GM21576 (cell line): ENCODE data around the gene PPFIA1.

Source experiments
- ATAC-seq: cut with Tn5 transposase; IDR thresholded peaks from one replicate; pipeline ENCODE4 v1.9.1; 2021; ENCODE audit warnings: mild to moderate bottlenecking, moderate library complexity; ENCODE audit not compliant: unreplicated experiment

The PPFIA1 gene

DNA sequence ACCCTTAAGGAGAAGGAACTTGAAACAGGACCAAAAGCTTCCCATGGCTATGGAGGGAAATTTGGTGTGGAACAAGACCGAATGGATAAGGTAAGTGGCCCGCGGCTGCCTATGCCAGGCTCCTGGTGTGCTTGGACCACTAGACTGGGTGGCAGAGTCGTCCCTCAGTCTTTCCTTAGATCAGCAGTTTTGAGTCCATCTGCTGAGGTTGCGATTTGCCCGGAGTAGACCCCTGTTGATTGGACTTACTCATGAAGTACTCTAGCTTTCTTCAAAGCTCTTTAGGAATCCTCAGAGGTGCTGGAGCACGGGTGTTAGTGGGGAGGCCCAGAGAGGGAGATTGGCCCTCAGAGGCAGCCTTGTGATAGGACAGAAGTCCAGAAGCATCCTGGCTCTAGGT is 139.4 kb downstream of the PPFIA1 start:
- no peak for ATAC-seq

DNA sequence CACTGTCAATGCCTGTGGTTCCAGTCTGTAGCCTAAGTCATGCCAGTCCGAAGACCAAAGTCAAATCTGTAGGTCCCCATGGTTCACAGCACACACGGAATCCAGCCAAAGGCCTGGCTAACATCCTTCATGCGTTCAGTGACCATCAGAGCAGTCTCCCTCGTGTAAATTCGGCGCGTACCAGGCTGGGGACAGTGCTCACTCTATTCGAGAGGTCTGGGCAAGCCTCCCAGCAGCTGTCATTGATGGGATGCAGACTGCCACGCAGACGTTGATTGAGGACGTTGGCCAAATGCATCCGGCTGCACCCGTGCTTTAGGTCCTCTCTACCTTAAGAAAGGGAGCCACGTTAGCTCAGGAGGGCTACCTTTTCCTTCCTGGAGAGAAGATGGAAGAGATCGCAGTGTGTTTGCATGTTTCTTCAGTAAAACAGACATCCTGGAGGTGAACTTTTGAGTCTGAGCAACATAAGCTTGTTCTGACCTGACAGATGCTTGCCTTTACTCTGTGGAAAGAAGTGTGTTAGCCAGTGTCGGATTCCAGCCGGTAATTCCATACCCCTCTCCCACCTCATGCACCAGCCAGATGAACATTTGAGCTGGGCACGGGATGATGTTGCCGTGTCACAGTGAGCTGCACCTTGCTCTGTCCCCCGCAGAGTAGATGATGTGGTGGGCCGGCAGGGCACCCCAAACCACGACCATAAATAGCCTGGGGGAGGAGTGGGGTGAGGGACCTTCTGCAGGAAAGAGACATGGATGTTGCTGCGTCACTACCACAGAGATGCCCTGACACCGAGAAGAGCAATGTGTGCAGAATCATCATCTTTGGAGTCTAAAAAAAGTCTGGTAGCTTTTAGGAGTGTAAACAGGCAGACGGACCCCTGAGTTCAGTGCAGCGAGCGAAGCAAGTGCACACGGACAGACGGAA is 140.1 kb downstream of the PPFIA1 start:
- ATAC-seq: no peak

DNA sequence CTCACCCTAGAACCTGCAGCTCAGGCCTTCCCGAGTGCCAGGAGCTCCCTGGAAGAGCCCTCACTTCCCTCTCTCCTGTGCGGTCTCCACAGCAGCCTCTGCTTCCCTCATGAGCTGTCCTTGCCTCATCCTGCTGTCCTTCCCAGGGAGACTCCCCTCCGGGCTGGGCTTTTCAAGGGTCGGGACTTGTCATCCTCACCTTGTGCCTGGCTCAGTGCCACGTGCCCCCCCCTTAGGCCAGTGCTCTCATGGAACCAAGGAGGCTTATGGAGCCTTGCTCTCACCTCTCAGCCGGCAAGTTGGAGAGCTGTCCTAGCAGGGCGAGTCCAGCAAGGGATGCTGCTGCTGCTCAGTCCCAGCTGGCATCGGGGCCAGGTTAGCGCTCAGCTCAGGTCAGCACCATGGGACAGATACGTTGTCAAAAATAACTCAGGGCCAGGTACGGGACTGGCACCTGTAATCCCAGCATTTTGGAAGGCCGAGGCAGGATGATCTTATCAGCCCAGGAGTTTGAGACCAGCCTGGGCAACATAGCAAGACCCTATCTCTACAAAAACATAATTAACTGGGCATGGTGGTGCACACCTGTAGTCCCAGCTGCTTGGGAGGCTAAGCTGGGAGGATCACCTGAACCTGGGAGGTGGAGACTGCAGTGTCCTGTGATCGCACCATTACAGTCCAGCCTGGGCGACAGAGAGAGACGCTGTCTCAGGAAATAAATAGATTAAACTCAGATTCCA is 141.4 kb downstream of the PPFIA1 start:
- no peak for ATAC-seq

DNA sequence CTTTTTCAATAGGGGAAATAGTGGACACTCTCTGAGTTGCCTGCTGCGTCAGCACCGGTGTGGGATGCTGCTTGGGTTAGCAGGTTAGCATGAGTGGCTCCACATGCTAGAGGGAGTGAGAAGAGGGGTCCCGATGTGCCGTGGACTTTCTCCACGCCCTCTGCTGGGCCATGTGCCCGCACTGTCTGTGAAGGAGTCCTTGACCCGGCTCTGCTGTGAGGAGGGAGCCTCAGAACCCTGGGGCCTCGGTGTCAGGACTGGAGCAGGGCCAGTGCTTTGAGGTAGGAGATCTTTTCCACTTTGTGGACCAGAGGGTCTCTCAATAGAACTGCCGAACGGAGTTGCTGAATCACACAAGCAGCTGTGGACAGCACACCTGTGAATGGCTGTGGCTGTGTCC is 142.7 kb downstream of the PPFIA1 start:
- ATAC-seq: no peak

DNA sequence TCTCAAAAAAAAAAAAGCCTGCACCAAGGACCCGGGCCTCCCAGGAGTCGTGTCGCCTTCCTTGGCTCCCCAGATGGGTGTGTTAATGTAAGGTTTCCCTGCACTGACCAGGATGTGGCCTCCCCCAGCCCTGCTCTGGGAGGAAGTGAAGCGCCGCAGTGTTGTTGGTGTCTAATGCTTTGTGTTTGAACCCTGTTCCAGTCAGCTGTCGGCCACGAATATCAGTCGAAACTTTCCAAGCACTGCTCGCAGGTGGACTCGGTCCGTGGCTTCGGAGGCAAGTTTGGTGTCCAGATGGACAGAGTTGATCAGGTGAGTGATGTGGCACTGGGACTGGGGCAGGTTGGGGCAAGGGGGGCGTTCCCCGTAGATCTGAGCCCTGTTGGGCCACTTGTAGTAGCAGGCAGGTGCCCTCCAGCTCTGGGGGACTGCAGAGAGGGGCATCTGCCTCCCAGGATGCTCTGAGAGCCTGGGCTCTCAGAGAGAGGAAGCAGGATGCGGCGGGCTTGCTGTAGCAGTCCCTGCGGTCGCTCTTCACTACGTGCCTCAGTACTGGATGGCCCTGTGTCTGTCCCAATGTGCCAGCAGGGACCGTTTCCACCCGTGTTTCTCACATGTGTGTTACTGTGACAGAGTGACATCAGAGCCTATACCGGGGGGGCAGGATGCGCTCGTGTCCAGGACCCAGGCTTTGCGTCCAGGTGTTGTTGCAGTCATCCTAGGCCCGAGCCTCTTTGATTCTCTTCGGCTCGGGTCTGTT is 144.0 kb downstream of the PPFIA1 start:
- ATAC-seq: no peak

DNA sequence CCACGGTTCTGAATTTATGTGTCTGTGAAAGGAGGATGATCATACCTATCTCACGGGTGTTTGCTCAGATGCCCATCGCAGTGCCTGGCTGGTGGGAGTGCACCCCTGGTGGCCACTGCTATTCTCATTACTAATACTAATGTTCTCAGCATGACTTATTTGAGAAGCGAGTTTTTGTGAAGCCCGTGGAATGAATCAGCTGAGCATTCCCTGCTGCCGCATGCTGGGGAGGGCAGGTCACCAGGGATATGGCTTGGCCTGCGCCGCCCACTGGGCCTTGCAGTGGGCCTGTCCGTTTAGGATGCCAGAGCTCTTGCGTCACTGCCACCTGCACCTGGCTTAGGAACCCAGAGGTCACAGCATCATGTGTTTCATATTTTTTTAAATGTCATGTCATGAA is 144.7 kb downstream of the PPFIA1 start:
- ATAC-seq: no peak

DNA sequence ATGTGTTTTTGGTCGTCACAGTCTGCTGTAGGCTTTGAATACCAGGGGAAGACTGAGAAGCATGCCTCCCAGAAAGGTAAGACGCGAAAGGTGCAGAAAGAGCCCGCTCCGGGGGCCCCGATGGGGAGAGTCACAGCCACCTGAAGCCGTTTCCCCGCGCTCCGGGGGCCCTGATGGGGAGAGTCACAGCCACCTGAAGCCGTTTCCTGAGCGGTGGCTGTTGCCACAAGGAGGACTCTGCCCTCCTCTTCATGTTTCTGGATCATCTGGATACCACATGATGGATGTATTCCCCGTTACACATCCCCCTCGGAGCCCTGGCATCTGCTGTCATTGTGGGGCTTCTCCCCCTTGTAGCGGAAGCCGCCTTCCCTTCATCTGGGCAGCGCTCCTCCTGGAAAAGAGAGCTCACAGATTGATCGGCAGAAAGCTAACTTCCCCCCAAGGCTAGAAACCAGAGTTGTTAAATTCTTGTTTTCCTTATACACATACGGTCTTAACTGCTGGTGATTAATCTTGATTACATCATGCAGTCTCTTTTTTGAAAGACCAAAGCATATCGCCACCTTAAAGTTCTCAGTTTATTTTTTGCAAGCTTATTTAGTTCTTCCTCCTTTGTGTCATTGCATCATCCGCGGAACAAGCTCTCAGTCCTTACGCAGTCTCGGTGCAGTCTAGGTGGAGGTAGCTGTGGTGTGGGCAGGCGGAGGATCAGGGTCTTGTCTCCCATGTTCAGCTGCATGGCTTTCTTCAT is 145.3 kb downstream of the PPFIA1 start:
- no peak for ATAC-seq

DNA sequence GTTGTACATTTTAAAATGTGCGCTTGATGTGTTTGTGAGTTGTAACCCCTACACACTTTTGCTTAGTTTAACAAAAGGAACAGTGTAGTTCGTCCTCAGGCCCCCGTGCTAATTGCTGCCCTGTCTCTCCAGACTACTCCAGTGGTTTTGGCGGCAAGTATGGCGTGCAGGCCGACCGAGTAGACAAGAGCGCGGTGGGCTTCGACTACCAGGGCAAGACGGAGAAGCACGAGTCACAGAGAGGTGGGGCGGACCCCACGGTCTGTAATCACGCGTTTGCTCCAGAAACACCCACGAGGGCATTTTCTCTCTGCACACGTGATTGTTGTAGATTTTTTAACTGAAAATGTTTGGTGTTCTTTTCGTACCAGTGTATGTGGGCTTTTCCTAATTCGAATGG is 146.4 kb downstream of the PPFIA1 start:
- ATAC-seq: no peak

DNA sequence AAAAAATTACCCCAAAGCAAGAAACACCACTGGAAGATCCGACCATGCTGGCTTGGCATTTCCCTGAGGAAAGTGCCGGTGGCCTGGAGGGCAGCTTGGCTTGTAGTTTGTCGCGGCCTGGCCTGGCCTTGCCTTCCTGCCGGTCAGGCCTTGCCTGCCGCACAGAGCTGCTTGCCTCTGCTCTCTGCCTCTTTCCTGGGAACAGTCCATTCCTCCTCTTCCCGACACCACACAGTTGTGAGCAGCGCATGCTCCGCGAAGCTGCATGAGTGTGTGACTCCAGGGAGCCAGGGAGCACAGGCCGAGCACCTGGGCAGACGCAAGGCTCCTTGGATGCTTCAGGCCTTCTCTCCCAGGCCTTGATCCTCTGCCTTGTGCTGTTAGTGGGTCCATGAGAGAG is 147.6 kb downstream of the PPFIA1 start:
- no peak for ATAC-seq

DNA sequence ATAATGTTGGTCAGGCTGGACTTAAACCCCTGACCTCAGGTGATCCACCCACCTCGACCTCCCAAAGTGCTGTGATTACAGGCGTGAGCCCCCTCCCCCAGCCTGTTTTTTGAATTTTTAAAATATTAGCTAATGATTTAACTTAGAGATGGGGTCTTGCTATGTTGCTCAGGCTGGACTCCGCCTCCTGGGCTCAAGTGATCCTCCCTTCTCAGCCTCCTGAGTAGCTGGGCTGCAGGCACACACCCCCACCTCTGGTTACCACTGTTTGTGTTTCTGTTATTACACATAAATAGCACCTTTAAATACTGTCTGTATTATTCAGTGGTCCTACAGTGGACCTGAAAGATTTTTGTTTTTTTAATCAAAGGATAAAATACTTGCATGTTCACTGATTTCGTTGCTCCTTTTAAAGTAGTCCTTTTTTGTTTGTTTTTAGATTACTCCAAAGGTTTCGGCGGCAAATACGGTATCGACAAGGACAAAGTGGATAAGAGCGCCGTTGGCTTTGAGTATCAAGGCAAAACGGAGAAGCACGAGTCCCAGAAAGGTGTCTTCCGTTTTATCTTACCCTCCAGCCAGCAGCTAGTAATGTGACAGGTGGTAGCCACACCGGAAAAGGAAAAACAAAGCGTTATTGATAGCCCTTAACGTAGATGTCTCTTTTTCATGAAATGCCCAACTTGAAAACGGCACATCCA is 149.0 kb downstream of the PPFIA1 start:
- no peak for ATAC-seq

DNA sequence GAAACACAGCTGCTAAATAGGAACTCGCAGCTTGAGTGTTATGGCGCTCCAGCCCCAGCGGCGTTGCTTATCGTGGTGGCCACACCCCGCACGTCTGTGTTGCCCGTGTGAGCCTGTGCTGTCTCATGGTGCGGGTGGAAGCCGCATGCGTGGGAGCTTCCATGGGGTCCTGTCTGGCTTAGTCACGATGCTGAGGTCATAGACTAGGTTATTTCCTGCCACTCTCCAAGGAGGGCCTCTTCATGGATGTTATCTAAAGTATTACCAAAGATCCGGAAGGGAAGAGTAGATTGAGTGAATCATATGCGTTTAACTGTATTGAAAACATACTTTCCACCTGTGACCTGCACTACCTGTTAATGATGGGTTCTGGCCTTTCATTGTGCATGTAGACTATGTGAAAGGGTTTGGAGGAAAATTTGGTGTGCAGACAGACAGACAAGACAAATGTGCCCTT is 149.5 kb downstream of the PPFIA1 start:
- no peak for ATAC-seq

DNA sequence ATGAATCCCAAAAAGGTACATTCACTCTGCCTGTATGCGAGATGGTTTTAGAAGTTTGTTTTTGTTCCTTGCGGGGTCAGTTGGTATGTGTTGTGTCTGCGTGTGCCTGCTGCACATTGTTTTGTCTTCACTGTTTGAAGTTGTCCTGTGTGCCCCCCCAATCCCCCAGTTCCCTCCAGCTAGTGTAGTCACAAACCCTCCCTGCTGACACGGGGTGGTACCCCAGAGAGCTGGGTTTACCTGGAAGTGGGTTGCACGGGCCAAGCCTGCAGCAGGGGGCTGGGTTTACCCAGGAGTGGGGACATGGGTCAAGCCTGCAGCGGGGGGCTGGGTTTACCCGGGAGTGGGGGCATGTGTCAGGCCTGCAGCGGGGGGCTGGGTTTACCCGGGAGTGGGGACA is 150.0 kb downstream of the PPFIA1 start:
- no peak for ATAC-seq

DNA sequence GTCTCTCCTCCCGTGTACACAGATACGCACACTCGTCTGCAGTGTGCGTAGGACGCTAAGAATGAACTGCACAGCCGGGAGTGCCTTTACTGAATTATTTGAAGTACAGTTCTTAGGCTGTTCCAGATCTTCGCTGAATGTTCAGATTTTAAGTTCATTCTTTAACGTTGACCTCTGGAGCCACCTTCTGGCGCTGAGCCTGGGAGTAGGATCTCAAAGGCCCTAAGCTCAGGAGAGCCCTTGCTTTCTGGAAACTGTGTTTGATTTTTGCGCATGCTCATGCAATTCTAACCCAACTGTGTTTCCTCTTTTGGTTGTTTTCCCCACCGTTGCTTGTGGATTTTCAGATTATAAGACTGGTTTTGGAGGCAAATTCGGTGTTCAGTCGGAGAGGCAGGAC is 150.6 kb downstream of the PPFIA1 start:
- ATAC-seq: no peak

DNA sequence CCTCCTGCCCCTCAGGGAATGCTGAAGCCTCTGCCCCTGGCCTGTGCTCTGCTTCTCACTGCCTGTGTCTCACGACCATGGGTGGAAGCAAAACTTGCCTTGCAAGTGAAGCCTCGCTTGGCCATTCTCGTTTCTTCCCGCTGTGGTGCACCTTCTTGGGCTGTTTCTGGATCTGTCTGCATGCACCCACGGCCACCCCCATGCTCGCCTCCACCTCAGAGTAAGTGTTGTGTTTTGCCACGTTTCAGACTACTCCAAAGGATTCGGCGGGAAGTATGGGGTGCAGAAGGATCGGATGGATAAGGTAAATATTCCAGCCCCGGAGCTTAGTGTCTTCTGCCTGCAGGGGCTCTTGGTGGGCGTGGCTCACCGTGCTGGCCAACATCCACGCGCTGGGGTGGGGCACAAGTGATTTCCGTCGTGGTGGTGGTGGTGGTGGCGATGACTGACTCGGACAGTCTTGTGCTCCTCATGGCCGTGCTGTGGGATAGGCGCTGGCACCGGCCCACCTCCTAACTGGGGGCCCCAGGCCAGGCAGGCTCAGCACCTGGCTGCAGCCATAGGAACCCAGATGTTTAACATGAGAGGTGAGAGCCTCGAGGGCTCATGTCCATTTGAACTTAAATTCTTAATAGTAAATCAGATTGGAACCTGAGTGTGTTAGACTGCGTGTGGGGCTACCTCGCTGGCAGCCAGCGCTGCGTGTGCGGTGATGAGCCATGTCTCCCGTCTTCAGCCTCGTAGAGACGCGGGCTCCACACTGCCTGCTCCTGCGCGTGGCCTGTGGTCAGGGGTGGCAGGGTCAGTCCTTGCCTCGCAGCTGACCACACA is 152.4 kb downstream of the PPFIA1 start:
- ATAC-seq: no peak

DNA sequence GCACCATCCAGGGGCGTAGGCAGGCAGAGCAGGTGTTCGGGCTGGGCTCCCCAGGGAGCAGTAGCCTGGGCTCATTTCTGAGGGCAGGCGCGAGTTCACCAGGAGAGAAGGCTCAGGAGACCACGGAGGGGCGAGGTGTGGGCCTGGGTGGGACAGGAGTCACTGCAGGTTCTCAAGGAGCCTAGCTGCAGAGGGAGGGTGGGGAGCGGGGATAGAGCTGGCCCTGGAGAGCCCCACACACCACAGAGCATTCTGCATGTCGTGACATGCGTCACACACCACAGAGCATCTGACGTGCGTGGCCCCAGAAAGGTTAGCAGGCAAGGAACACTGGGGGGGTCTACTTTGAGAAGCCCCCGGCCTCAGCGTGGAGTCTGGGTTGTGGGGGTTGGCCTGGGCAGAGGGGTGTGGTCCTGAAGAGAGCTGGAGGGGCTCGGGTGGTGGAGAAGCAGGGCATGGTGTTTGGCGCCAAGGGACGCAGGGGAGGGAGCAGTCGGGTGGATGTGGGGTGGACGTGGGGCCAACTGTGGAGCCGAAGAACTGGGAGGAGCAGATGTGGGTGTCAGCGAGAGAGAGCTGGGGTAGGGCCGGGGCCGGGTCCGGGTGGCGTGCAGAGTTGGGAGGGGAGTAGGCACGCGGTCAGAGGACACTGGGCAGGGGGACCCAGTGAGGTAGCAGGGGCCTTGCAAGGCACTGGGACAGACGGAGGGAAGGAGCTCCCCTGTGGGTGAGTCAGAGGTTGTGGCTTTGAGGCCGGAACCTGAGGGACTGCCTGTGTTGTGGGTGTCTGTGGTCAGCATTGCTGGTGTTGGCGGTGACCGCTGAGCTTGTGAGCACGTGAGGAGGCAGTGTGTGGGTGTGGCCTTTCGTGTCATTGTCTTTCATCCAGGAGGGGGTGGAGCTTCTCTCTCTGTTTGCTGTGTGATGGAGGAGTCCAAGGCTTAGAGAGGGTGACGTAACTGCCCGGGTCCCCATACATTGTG is 153.3 kb downstream of the PPFIA1 start:
- ATAC-seq: no peak

DNA sequence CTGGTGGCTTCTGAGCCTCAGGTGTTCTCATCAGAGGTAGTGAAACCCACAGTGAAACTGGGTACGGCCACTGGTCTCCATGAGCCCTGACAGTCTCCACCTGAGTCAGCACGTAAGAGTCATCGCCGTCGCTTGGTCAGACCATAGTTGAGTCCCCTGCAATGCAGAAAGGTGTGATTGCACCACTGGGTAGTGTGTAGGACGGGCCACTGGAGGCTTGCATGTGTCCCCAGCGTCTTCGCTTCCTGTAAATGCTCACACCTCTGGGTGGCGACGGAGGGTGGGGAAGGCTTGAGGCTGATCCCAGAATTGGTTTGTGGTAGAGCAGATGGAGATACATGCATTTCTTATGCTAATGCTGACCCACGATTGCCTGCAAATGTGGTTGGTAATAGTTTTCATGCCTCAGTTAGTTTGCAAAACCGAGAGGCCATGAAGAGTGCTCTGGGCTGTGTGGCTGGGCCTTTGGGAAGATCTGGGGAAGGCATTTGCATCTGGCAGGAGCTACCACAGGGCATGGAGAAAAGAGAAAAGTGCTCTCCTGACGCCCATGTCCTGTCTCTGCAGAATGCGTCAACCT is 154.4 kb downstream of the PPFIA1 start:
- no peak for ATAC-seq

DNA sequence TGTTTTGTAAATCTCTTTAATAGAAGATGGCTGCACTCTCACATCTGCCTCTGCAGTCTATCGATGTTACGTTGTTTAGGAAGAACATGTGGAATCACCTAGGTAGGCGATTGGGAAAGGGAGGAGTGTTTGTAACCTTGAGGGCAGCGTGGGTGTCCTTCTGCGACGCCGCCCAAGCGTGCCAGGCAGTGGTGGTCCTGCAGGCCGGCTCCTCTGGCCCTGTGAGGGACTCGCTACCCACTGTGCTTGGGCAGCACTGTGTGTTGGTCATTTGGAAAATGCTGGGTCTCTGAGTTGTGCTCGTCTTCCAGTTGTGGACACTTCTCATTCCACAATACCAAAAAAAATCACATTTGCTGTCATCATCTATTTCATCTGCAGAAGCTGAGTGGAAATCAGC is 156.9 kb downstream of the PPFIA1 start:
- ATAC-seq: no peak
